ENCODE data around the gene INKA2.
A peak's percentile ranks its signal among the peaks of the same experiment; 100 is the strongest.
"Not testable (repeated sequence)": the region's sequence is repeated elsewhere in the genome, so short reads cannot be mapped to it uniquely, and the experiment has no call there.

Gene INKA2

DNA sequence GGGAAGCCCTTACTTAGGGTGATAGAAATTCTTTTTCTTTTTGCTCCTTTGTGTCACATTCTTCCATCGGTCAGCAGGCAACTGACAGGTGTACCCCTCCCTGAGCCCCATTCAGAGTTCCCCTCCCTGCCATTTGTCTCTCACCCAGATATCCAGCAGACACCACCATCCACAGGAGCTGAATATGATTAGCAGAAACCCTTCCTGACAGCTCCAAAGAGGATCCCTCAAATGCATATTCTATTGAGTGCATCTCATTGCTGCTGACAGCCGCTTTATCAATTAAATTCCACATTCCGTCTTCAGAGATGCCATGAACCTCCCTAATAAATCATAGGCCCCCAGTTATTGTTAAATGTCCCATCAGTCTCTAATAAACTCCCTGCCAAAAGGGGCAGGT, 10.4 kb upstream of the INKA2 start:
- DNase-seq (ENCODE audit: low spot score) = no peak

DNA sequence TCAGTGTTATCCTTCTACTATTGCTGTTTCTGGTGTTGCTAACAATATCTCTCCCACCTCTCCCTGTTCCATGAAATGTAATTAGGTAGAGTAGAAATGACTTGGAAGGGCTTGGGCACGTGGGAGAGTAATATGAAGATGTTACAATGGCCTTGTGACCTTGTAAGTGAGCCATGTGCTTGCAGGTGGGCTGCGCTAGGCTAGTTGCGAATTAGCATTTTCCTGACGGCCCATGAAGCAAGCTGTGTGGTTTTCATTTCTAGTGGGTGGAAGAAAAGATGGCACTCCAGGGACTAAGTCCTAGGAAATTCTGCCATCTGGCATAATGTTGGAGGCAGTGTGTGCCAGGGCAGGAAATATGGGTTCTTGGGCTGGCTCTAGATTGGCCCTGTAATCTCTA, 8.8 kb upstream of the INKA2 start:
- no peak for DNase-seq (ENCODE audit: low spot score)

GRCh38 chr1:111747282-111747734, 8.1 kb upstream of the INKA2 start:
- peak; percentile 92 for DNase-seq (ENCODE audit: low spot score)

GRCh38 chr1:111746614-111746999, 7.4 kb upstream of the INKA2 start:
- no peak for DNase-seq (ENCODE audit: low spot score)

DNA sequence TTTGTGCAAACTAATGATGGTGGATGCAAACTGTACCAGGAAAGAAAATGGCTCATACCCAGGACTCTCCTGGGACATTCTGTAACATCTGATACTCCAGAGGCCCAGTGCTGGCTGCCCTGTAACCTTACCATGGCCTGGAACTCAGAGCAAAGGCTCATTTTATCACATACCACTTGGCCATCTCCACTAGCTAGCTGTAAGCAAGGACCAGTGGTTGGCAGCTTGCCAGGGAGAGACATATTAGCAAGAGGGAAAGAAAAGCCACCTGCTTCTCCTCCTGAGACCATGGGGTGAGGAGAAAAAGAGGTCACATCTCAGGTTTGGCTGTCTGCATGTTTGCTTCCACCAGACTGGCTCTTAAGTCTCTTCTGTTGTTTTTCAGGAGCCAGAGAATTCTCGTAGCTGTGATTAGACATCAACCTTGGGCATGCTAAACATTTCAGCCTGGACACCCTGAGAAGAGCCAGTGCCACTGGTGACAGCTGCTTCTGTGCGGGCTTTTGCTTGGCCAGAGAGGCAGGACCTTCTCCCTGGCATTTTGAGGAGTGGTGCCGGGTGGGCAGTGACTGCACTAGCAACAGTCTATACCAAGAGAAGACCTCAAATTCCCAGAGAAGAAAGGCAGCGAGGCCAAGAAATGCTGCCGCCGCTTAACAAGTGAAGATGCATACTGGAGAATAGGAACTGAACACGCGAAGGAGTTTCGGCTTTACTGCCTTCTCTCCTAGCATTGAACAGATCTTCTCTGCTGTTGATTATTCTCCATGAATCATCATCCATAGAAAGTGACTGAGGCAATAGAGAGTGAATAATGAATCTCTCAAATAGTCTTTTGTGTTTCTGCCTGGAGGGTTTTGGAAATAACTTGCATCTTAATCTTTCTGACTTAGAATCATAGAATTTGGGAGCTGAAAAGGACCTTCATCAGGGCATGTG, 6.7 kb upstream of the INKA2 start:
- DNase-seq (ENCODE audit: low spot score) = peak; percentile 34

DNA sequence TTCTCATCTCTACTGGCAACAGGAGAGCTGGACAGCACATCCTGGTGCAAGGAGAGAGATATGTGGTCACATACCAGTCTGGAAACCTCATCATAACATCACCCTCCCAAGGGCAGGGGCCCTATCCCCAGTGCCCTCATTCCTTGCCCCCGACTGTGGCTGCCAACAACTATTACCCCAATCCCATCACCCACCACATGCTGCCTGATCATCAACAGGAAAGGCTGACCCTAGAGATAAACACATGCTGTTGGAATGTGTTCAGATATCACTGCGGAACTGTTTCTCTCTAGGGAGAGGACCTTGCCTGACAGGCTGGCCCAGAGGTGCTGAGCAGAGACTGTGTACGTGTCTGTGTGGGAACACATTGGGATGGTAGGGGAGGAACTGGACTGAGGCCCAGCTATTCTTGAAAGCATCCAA, 4.5 kb upstream of the INKA2 start:
- DNase-seq (ENCODE audit: low spot score) = no peak

DNA sequence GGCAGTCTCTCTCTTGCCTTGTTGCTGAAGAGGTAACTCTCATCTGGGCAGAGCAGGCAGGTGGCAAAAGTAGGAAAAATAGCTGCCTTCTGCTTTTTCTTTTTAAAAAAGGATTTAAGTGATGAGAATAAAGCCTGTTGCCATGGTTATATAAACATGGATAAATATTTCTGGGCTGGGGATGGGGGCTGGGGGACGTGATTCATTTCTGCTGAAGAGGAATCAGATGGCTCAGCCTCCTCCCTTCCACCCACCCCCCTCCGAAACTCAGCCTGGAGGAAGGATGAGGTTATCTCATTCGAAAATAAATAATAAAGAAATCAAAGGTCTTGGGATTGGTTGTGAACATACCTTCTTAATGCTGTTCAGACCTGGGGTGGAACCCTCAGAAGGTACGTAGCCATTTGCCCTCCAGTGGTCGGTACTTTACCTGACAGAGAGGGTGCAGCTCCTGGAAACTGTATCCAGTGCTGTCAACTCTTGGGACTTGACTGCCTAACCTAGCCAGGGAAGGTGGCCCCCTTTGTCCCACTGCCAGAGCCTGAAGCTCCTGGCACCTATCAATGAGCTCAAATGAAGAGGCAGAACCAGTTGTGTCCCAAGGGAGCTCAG, 3.8 kb upstream of the INKA2 start:
- no peak for DNase-seq (ENCODE audit: low spot score)

DNA sequence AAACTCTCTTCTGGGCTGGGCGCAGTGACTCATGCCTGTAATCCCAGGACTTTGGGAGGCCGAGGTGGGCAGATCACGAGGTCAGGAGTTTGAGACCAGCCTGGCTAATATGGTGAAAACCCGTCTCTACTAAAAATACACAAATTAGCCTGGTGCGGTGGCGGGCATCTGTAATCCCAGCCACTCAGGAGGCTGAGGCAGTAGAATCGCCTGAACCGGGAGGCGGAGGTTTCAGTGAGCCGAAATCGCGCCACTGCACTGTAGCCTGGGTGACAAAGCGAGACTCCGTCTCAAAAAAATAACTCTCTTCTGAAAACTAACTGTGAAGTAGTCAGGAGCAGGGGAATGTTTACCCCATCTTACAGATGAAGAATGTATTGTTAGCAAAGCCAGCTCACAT, 3.1 kb upstream of the INKA2 start:
- DNase-seq (ENCODE audit: low spot score) = not testable (repeated sequence)

GRCh38 chr1:111739925-111740765, 950 bp upstream of the INKA2 start:
- no peak for DNase-seq (ENCODE audit: low spot score)

DNA sequence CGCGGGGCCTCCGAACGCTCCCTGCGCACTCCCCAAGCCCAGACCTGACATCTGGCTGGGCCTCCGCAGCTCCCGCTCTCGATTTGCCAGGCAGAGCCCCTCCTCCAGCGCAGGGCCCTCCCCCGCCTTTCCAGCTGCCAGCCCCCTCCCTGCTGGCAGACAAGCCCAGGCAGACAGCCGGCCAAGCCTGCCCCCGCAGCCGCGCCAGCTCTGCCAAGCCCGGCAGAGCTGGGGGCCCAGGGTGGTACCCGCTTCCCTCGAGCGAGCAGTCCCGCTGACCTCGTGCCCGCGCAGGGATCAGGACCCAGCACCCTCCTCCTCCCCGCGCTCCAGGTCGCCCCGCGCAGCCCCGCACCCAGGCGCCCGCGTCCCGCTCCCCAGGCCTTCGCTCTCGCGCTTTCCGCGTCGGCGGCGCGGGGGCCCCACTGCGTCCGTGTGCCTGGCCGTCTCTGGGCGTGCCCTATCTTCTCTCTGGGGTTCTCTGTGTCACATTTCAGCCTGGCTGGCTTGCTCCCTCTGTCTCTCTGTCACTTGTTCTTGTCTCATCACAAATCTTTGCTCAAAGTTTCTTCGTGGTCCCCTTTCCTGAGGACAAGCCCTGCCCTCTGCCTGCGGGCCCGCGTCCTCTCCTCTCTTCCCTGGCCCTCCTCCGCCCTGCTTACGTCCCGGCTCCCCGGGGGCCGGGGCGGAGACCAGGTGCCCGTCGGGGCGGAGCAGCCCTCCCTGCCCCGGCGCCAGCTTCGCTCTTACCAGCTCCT, 580 bp downstream of the INKA2 start:
- DNase-seq (ENCODE audit: low spot score) = peak; percentile 76

DNA sequence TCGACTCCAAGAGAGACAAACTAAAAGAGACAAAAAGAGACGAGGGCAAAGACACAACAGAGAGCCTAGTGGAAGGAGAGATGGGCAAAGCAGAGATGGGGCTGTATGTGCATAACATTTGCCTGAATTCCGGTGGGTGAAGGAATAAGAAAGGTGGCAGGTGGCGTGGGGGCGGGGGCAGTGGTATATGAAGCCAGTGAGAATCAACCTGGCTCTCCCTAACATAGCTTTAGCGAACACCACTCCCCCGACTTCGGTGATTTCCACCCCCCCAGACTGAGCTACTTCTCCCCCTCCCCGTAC, 1.1 kb downstream of the INKA2 start:
- DNase-seq (ENCODE audit: low spot score) = no peak

GRCh38 chr1:111737216-111738132, 1.7 kb downstream of the INKA2 start:
- peak; percentile 36 for DNase-seq (ENCODE audit: low spot score)

- no peak for DNase-seq (ENCODE audit: low spot score)
Observed at GRCh38 chr1:111736548-111737215, 2.5 kb downstream of the INKA2 start.

GRCh38 chr1:111735858-111736544, 3.2 kb downstream of the INKA2 start:
- DNase-seq (ENCODE audit: low spot score) = no peak

GRCh38 chr1:111735321-111735720, 3.9 kb downstream of the INKA2 start:
- no peak for DNase-seq (ENCODE audit: low spot score)

- DNase-seq (ENCODE audit: low spot score) = no peak
Observed at GRCh38 chr1:111734856-111735255, 4.3 kb downstream of the INKA2 start.

DNA sequence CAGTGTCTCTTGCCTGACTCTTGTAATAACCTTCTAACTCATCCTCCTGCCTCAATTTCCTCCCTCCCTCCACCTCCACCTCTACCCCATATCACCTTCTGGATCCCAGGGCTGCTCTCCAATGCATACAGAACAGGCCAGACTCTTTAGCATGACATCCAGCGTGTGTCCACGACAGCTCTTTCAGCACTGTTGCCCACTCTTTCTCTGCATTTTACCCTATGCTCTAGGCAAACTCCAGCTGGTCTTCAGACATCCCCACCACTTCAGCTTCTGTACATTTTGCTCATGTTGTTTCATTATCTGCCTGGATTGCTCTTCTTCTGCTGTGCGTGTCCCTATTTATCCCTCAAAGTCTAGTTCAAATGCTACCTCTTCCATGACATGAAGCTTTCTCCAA, 4.8 kb downstream of the INKA2 start:
- no peak for DNase-seq (ENCODE audit: low spot score)

- no peak for DNase-seq (ENCODE audit: low spot score)
Observed at GRCh38 chr1:111733992-111734341, 5.2 kb downstream of the INKA2 start.

GRCh38 chr1:111733183-111733991, 5.8 kb downstream of the INKA2 start:
- DNase-seq (ENCODE audit: low spot score) = no peak
